D721Med (cell line): ENCODE measurements around the gene POLRMT.

ENCODE experiments used
- DNase-seq: peaks from one replicate; pipeline ENCODE4 v3.0.0; 2011; ENCODE audit warnings: low spot score; ENCODE audit not compliant: insufficient read length
- FAIRE-seq: peaks from 2 replicates; lab custom pipeline; 2011; peaks lifted over from hg19 to GRCh38; lab: Jason Lieb, UNC
- TF ChIP-seq, protein P1 (sequence below): IDR thresholded peaks from 2 replicates; pipeline ENCODE4 v1.5.1; 2012; ENCODE audit warnings: mild to moderate bottlenecking, control low read depth; ENCODE audit not compliant: insufficient read depth; ENCODE audit errors: missing control alignments

Gene POLRMT

DNA sequence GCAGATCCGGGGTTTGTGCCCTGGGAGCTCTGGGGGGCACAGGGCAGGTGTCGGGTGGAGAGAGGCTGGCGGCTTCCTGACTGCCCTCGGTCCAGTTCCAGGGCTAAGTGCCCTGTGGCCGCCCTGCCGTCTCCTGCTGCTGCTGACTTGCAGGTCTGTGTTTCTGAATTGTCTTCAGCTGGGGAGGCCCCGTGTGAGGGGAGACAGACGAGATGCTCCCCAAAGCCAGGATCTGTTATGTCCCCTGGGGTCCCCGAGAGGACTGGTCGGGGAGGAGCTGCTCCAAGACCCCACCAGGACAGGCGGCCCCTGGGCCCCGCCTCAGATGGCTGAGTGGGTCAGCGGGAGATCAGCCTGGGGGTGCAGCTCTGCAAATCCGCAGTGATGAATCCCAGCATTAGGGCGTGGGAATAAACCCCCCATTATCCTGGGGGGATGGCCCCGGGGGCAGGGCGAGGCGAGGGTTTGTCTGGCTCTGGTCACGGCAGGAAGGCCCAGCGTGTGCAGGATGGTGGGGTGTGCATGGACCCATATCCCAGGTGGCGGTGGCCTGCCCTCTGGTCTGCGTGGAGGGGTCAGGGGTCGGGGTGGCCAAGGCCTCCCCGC, 39.0 kb downstream of the POLRMT start:
- TF ChIP-seq, protein P1, sequence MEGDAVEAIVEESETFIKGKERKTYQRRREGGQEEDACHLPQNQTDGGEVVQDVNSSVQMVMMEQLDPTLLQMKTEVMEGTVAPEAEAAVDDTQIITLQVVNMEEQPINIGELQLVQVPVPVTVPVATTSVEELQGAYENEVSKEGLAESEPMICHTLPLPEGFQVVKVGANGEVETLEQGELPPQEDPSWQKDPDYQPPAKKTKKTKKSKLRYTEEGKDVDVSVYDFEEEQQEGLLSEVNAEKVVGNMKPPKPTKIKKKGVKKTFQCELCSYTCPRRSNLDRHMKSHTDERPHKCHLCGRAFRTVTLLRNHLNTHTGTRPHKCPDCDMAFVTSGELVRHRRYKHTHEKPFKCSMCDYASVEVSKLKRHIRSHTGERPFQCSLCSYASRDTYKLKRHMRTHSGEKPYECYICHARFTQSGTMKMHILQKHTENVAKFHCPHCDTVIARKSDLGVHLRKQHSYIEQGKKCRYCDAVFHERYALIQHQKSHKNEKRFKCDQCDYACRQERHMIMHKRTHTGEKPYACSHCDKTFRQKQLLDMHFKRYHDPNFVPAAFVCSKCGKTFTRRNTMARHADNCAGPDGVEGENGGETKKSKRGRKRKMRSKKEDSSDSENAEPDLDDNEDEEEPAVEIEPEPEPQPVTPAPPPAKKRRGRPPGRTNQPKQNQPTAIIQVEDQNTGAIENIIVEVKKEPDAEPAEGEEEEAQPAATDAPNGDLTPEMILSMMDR: no peak
- FAIRE-seq: no peak
- DNase-seq: no peak

DNA sequence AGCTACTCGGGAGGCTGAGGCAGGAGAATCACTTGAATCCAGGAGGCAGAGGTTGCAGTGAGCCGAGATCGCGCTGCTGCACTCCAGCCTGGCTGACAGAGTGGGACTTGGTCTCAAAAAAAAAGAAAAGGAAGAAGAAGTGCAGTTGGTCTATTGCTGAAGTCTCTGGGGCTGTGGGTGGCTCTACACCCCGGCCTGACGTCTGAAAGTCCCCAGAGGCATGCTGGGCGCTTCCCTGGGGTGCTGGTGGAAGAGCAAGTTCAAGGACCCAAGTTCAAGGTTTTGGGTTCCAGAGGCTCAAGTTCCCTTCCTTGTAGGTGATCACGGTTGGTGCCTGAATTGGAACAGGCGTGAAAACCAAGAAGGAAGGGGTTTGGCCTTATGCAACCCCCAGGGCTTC, 39.8 kb downstream of the POLRMT start:
- FAIRE-seq: no peak
- no peak for DNase-seq
- TF ChIP-seq, protein P1: no peak

DNA sequence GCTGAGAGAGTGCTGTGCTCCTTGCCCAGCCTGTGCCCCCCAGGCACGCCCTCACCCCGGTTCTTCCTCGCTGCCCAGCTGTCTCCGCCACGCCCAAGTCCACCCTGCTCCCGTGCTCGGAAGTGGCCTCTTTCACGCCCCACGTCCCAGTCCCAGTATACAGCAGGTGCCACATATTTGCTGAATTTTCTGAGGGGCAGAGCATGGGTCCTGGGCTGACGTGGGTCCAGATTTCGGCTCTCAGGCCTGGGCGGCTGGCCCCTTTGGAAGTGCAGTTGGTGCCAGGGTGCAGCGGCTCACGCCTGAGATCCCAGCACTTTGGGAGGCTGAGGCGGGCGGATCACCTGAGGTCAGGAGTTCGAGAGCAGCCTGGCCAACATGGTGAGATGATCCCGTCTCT, 40.3 kb downstream of the POLRMT start:
- no peak for DNase-seq
- TF ChIP-seq, protein P1: no peak
- FAIRE-seq: no peak

DNA sequence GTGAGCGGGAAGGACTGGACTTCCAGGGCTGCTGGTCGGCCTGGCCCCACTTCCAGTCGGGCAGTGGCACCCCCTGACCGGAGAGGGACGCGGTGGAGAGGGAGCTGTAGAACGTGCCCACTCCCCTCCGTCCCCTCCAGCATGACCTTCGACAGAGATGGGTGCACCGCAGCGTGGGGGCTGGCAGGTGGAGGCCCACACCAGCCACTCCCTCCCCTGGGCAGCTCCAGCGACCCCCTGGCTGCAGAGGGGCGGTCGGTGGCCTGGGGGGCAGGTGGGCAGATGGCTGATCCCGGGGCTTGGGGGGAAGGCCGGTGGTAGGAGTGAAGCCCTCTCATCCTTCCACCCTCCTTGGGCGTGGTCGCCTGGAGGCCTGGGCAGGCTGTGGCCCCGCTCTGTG, 41.2 kb downstream of the POLRMT start:
- no peak for DNase-seq
- TF ChIP-seq, protein P1: no peak
- FAIRE-seq: no peak

DNA sequence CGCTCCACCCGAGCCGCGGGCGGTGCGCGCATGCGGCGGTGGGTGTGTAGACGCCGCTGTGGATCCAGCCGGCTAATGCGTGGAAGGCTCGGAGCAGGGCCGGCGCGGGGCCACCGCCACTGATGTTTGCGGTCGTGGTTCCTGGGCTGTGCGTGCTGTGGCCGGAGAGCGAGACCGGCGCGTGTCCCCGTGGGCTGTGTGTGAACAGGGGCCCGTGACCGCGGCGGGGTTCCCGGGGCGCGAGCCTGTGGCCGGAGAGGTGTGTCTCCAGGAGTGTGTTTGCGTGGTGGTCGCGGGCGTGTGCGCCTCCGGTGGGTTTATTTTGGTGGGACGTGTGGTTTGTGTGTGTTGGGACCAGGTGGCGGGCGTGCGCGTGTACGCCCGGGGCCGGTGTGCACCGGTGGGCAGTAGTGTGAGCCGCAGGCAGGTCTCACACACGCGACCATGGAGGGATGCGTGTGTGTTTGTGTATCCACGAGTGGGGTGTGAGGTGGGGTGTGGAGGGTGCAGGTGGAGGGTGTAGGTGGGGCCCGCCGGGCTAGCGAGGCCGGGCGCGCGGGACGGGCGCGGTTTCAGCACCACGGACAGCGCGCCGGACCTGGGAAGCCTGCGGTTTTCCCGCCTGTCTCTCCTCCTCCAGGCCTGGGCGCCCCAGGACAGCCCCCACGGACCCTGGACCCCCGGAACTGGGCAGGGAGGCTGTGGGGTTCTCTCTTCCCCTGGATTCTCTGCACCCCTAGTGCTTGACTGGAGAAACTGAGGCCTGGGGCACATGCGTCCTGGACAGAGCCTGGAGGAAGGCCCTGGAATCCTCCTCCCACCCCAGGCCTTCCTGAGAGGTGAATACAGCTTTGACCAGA, 42.0 kb downstream of the POLRMT start:
- FAIRE-seq (no peak), DNase-seq (no peak)
- TF ChIP-seq, protein P1: no peak

DNA sequence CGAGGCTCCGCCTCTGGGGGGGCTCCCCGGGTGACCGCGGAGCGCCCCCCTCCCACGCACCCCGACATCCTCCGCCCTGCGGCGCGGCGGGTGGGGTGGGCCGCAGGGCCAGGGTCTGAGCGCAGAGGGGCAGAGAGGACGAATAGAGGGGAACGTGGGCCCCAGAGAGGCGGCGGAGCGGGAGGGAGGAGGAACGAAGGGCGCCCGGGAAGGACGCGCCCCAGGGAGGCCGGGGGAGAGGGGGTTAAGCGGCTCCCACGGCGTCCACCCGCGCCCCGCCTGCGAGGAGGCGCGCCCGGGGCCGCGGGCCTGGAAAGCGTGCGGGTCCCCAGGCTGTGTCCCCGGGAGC, 42.6 kb downstream of the POLRMT start:
- FAIRE-seq: no peak
- no peak for DNase-seq
- TF ChIP-seq, protein P1: no peak

DNA sequence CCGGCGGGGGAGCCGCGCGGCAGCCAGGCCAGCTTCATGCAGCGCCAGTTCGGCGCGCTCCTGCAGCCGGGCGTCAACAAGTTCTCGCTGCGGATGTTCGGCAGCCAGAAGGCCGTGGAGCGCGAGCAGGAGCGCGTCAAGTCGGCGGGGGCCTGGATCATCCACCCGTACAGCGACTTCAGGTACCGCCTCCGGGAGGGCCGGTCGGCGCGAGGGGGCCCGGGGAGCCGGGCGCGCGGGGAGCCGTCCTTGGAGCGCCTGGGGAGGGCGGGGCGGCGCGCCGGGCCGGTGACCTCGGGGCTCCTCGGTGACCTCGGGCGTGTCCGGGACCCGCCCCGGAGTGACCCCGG, 43.0 kb downstream of the POLRMT start:
- no peak for FAIRE-seq
- DNase-seq: no peak
- TF ChIP-seq, protein P1: no peak
